ENCODE measurements around the gene CDH3.

CDH3 gene

GRCh38 chr16:68652659-68653058 lies 7.5 kb downstream of the CDH3 start:
- no peak for DNase-seq

- DNase-seq, result no peak
Measured at GRCh38 chr16:68655806-68656205, 10.7 kb downstream of the CDH3 start.

GRCh38 chr16:68656751-68657150 lies 11.6 kb downstream of the CDH3 start:
- no peak for DNase-seq

DNA sequence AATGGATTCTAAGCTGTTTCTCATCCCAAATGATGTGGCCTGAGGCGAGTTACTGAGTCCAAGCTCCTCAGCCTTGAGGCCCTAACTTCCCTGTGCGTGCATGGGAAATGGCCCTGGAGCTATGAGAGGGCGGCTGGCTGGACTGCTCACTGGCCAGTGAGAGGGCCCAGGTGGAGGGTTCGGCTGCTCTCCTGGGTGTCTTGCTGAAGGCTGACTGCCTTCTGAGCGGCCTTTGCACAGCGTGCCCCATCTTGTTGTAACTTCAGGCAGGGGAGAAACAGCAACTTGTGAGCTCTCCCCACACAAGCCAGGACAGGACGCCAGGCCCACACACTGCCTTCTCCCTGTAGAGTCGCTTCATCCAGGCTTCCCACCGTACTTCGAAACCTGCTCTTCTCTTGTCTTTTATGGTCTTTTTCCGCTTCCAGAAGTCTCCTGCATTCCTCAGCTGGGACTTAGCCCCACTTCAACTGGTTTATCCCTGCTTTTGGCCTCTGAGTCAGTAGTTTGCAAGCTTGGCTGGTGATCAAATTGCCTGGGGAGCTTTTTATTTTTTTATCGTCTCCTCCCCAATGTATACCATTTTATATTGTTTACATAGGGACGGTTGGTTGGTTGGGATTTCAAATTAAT lies 13.3 kb downstream of the CDH3 start:
- DNase-seq, result no peak

DNA sequence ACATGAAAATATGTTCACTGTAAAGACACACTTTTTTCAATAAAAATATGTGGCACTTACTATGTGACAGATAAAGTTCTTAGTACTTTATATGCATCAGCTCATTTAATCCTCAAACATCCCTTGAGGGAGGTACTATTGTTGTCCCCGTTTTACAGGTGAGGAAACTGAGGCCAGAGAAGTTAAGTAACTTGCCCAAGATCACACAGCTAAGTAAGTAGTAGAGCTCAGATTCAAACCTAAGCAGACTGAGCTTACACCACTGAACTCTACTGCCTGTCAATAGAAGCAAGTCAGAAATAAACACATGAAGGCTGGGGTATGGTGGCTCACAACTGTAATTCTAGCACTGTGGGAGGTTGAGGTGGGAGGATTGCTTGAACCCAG lies 13.9 kb downstream of the CDH3 start:
- no peak for DNase-seq

DNA sequence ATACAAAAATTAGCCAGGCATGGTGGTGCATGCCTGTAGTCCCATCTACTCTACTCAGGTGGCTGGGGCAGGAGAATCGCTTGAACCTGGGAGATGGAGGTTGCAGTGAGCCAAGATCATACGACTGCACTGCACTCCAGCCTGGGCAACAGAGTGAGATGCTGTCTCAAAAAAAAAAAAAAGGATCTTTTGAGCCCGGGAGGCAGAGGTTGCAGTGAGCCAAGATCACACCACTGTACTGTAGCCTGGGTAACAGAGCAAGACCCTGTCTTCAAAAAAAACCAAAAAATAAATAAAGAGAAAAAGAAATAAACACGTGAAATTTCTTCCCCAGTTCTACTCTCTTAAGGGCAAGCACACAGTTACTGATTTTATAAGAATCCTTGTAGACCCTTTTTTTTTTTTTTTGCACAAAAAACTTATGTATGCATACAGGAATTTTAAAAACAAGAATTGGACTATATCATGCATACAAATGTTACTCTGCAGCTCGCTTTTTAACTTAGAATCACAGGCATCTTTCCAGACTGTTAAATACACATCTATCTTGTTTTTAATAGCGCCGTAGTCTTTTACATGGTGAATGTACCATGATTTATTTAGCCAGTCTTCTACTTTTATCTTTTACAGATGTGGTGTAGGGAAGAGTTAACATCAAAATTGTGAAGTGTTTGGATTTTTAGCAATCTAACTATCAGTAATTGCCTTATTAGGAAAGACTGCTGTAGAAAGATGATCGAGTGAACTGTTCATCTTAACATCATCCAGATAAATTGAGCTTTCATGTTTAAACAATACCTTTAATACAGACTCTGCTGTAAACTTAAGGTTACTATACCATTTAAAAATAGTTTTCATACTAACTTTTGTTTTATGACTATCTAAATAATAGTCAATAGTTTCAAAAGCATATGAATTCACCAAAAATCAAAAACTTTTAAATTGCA lies 14.6 kb downstream of the CDH3 start:
- no peak for DNase-seq

DNA sequence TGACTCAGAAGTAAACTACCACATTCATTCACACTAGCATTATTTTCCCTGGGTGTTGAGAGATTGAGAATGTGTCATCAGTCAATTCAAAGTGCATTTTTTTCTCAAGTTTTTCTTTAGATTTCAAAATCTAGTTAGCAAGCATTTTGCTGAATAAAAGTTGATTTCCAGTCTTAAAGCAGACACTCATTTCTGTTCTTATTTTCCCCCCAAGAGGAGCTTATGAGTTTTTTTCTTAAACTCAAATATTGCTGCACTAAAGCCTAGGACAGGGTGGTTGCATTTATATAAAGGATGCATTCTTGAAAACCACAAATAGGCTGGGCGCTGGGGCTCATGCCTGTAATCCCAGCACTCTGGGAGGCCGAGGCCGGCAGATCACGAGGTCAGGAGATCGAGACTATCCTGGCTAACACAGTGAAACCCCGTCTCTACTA lies 15.3 kb downstream of the CDH3 start:
- DNase-seq, result no peak

GRCh38 chr16:68662035-68662434 lies 16.9 kb downstream of the CDH3 start:
- DNase-seq, result no peak

DNA sequence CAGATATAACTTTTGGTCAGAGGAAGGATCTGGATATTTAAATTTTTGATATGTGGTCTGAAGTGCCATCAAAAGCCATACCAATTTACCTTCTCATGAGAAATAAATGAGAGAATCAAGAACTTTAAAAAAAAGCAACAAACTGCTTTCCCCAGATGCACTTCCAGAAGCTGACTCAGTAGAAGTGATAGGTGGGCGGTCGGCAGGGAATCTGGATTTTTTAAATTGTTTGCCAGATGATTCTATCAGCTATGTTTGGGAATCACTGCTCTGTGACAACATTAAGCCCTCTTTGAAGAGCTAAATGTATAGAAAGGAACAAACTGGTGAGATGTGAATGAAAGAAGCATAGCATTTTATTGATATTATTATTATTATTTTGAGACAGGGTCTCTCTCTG lies 19.2 kb downstream of the CDH3 start:
- no peak for DNase-seq

DNA sequence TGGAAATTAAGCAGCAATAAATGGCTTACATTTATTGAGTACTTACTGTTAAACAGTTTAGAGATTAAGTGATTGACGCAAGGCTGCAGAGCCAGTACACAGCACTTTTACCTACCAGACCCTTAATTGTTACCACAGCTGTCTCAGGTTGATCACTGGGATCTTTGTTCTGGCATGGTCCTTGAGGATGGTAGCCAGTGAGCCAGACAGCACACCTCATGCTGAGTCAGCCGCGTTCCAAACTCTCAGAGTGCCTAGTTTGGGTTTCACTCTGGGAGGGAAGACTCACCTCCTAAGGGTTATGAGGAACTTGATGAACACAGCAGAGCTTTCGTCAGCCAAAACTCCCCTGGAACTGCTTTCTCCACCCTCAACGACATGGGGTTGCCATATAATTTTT lies 20.4 kb downstream of the CDH3 start:
- no peak for DNase-seq

- DNase-seq, result no peak
Measured at GRCh38 chr16:68668266-68668665, 23.2 kb downstream of the CDH3 start.

DNA sequence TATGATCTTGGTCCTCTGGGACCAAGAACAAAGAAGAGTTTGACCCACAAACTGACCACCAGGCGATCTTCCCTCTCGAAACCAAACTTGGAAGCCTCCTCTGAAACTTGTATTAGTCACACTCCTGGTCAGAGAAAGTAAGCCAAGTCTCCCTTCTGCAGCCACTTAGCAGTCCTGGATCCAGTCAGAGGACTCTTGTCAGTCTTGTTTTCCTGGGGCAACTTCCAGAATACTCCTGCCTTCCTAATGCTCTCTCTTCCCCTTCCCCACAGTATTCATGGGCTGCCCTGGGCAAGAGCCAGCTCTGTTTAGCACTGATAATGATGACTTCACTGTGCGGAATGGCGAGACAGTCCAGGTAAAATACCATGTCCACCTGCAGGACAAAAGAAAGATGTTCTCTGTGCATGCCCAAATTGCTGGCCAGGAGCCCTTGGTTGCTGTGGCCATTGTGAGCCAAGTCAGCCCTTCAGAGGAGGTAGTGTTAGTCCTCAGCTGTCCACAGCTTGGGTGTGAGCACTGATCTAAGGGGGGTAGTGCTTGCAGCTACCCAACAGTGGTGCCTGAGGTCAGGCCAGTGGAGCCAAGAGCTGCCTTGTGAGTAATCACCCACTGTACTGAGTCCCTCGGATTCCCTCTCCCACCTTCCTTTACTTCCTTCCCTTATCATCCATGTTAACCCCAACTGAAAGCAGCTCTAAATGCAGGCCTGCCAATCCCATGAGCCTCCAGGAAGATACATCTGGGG lies 31.2 kb downstream of the CDH3 start:
- DNase-seq, result no peak

DNA sequence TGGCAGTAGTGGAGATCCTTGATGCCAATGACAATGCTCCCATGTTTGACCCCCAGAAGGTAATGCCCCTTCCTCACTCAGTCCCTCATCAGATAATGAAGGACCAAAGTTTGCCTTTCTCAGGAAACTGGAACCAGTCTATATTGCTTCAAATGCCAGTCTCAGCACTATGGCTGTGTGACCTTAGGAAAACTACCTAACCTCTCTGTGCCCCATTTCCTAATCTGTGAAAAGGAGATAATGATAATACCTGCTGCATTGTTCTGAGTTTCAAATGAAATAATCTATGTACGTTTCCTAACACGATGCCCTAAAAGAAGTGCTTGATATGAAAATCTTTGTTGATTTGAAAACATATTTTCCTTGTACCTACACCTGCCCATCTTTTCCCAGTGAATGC lies 35.9 kb downstream of the CDH3 start:
- no peak for DNase-seq

- DNase-seq, result no peak
Measured at GRCh38 chr16:68685685-68686478, 40.8 kb downstream of the CDH3 start.

DNA sequence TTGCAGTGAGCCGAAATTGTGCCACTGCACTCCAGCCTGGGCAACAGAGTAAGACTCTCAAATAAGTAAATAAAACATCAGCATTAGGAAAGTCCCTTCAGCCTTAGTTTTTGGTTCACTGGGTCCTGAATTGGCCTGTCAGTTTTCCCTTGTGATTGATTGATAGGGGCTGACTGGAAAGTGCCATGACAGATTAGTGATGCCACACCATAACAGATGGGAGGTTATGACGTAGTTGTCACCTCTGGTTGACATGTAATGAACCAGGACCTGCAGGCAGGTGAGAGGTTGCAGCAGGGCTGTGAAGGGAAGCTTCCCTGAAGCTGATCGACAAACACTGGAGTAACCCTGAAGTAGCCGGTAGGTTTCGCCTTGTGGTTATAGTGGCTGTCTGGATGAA lies 41.8 kb downstream of the CDH3 start:
- DNase-seq, result no peak

GRCh38 chr16:68689921-68690320 lies 44.8 kb downstream of the CDH3 start:
- no peak for DNase-seq

DNA sequence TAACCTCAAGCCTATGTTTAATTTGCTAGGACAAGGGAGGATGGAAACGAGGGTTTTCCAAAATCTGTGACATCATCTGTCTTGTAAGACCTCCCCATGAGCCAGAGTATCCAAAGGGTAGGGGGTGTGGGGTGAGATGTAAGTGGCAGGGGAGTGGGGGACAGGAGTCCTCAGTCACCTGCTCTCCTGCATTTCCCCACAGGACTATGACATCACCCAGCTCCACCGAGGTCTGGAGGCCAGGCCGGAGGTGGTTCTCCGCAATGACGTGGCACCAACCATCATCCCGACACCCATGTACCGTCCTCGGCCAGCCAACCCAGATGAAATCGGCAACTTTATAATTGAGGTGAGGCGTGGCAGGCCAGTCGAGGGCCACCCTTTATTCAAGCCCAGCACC lies 50.5 kb downstream of the CDH3 start:
- DNase-seq, result no peak

- DNase-seq, result no peak
Measured at GRCh38 chr16:68696514-68696913, 51.4 kb downstream of the CDH3 start.

DNA sequence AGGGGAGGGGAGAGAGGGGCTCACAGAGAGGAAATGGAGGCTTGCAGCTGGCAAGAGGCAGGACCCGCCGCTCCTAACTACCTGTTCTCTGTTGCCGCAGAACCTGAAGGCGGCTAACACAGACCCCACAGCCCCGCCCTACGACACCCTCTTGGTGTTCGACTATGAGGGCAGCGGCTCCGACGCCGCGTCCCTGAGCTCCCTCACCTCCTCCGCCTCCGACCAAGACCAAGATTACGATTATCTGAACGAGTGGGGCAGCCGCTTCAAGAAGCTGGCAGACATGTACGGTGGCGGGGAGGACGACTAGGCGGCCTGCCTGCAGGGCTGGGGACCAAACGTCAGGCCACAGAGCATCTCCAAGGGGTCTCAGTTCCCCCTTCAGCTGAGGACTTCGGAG lies 53.0 kb downstream of the CDH3 start:
- DNase-seq, result no peak

DNA sequence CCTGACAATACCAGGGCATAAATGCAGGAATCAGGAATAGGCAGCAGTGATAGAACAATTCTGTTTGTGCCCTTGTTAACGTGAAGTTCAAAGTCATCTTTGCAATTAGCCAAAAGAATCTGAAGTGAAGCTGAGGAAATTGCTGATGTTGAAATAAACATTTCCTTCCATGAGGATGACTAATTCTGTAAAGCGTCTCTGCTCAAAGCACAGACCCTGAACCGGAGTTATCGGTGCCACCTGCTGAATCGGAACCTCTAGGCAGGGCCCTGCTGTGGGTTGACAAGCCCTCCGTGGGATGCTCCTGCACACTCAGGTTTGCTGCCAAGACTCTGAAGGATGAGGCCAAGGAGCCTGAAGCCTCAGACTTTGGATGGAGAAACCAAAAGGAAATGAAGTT lies 55.0 kb downstream of the CDH3 start:
- no peak for DNase-seq

- no peak for DNase-seq
Measured at GRCh38 chr16:68700831-68701230, 55.7 kb downstream of the CDH3 start.

DNA sequence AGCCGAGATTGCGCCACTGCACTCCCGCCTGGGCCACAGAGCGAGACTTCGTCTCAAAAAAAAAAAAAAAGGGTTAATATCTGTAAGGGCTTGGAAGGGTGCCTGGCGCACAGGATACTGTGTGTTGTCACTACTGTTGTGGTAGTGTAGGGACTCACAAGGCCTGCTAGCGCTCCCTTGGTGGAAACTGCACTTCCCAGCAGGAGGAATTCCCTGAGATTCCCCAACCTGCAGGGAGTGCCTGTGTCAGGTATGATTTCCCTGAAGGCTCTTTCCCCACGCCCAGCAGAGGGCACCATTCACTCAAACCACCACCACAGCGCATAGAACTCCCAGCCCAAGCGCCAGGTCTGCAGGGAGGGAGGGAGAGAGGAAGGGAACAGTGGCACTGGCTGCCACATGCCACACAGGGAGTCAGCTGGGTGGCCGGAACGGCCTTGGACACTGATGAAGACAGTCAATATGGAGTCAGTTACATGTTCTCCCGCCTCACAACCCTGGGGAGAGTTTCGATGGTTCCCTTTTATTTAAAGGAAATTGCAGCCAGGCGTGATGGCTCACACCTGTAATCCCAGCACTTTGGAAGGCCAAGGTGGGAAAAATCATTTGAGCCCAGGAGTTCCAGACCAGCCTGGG lies 59.2 kb downstream of the CDH3 start:
- DNase-seq, result no peak
